ENCODE data around the gene PIK3CB.
A peak's percentile ranks its signal among the peaks of the same experiment; 100 is the strongest.
"Not testable (repeated sequence)": the region's sequence is repeated elsewhere in the genome, so short reads cannot be mapped to it uniquely, and the experiment has no call there.

Gene PIK3CB

DNA sequence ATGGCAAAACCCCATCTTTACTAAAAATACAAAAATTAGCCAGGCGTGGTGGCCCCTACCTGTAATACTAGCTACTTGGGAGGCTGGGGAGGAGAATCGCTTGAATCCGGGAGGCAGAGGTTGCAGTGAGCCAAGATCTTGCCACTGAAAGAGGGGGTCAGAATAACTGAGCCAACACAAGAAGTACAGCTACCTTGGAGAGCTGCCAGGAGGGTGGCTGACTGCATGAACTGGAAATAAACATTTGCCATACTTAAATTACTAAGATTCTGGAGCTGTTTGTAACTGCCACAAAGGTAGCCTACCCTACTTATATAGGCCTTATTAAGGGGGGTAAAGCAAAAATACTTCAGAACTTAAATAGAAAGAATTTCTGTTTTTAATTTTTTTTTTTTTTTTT lies 15.4 kb upstream of the PIK3CB start:
- peak; percentile 18 for DNase-seq (ENCODE audit: low read depth)
- no peak for TF ChIP-seq MAX (IDR thresholded peaks at IDR 0.05; ENCODE audit: low read depth, low read length)
- TF ChIP-seq MYC (IDR thresholded peaks at IDR 0.05; ENCODE audit: low read depth, low read length) = no peak
- no peak for TF ChIP-seq POLR2A (IDR thresholded peaks at IDR 0.05; ENCODE audit: extremely low read depth, insufficient read length)
- TF ChIP-seq CTCF (IDR thresholded peaks at IDR 0.05; ENCODE audit: low read depth, low read length) = no peak

DNA sequence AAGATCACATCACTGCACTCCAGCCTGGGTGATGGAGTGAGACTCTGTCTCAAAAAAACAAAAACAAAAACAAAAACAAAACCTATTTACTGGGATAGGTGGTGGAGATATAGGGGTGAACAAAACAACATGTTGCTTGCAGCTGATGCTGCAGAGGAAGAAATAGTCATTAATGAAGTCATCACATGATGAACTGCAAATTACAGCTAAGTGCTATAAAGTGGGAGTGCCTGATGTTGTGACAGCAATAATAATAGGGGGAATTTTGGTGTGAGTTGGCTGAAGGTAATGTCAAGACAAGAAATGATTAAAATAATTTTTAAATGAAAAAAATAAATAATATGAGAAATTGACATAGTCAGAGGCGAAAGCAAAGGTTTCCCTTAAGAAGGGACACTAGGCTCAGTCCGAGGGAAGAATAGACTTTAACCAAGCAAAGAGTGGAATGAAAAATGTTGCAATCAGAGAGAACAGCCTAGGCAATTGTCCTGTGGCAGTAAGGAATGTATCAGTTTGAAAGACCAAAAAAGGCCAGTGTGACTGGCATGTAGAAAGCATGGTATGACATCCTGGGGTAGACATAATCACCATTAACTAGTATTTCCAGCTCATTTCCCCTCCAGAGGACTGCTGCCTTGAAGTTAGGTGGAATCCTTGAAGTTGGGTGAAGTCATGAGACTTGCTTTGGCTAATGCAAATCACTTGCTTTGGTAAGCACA lies 14.7 kb upstream of the PIK3CB start:
- H3K4me3 ChIP-seq (ENCODE audit: low read depth, low read length) = no peak overlapping the region
- no peak for DNase-seq (ENCODE audit: low read depth)
- TF ChIP-seq CTCF (IDR thresholded peaks at IDR 0.05; ENCODE audit: low read depth, low read length) = no peak
- no peak for TF ChIP-seq POLR2A (IDR thresholded peaks at IDR 0.05; ENCODE audit: extremely low read depth, insufficient read length)
- no peak for TF ChIP-seq MYC (IDR thresholded peaks at IDR 0.05; ENCODE audit: low read depth, low read length)
- no peak for TF ChIP-seq MAX (IDR thresholded peaks at IDR 0.05; ENCODE audit: low read depth, low read length)

More for the DNA sequence above, 15.4 kb upstream of the PIK3CB start:
- no peak overlapping the region for H3K4me3 ChIP-seq (ENCODE audit: low read depth, low read length)

GRCh38 chr3:138848696-138849095 lies 14.0 kb upstream of the PIK3CB start:
- TF ChIP-seq MAX (IDR thresholded peaks at IDR 0.05; ENCODE audit: low read depth, low read length) = no peak
- no peak for DNase-seq (ENCODE audit: low read depth)
- H3K4me3 ChIP-seq (ENCODE audit: low read depth, low read length) = no peak overlapping the region

- not testable (repeated sequence) for DNase-seq (ENCODE audit: low read depth); H3K4me3 ChIP-seq (ENCODE audit: low read depth, low read length)
Observed at GRCh38 chr3:138846824-138847223, 12.1 kb upstream of the PIK3CB start.

DNA sequence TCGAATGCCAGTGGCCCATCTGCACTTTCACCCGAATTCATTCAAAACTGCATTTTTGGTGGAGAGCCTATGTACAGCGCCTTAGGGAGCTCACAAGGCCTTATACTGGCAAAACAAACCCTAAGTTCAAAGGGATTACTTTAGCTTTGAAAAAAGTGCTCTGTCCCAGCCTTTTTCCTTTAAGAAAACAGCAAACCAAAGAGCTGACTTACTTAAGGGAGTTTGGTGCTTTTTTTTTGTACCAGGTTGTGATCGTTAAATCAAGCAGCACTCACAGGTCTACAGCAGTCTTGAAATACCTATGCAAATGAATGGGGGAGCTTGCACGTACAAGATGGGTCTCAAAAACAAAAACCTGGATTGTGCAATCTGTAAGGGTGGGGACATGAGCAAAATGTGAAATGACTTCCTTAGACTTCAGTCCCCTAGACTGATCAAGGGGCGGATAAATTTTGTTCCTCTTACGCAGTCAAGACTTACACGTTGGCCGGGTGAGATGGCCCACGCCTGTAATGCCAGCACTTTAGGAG lies 11.6 kb upstream of the PIK3CB start:
- no peak overlapping the region for H3K4me3 ChIP-seq (ENCODE audit: low read depth, low read length)
- TF ChIP-seq MYC (IDR thresholded peaks at IDR 0.05; ENCODE audit: low read depth, low read length) = no peak
- TF ChIP-seq MAX (IDR thresholded peaks at IDR 0.05; ENCODE audit: low read depth, low read length) = 0 out of 2 replicates have a peak, but pooled peaks have one; percentile 9
- peak; percentile 71 for DNase-seq (ENCODE audit: low read depth)

GRCh38 chr3:138845771-138846173 lies 11.0 kb upstream of the PIK3CB start:
- TF ChIP-seq MAX (IDR thresholded peaks at IDR 0.05; ENCODE audit: low read depth, low read length) (no peak), POLR2A (IDR thresholded peaks at IDR 0.05; ENCODE audit: extremely low read depth, insufficient read length) (no peak), CTCF (IDR thresholded peaks at IDR 0.05; ENCODE audit: low read depth, low read length) (no peak), MYC (IDR thresholded peaks at IDR 0.05; ENCODE audit: low read depth, low read length) (no peak)
- H3K4me3 ChIP-seq (ENCODE audit: low read depth, low read length) = no peak overlapping the region
- no peak for DNase-seq (ENCODE audit: low read depth)

GRCh38 chr3:138845181-138845601 lies 10.5 kb upstream of the PIK3CB start:
- DNase-seq (ENCODE audit: low read depth) = no peak

More at GRCh38 chr3:138845181-138845601, 10.5 kb upstream of the PIK3CB start:
- no peak for TF ChIP-seq MAX (IDR thresholded peaks at IDR 0.05; ENCODE audit: low read depth, low read length)
- no peak for TF ChIP-seq POLR2A (IDR thresholded peaks at IDR 0.05; ENCODE audit: extremely low read depth, insufficient read length)
- TF ChIP-seq CTCF (IDR thresholded peaks at IDR 0.05; ENCODE audit: low read depth, low read length) = no peak
- no peak for TF ChIP-seq MYC (IDR thresholded peaks at IDR 0.05; ENCODE audit: low read depth, low read length)
- no peak overlapping the region for H3K4me3 ChIP-seq (ENCODE audit: low read depth, low read length)

All from NB4 (cell line).